AG08395 (cell line): Measurements from ENCODE around the gene ACOX2.
"Not testable (repeated sequence)": the region's sequence is repeated elsewhere in the genome, so short reads cannot be mapped to it uniquely, and the experiment has no call there.

ENCODE experiments used
- DNase-seq: peaks from one replicate; pipeline ENCODE4 v3.0.0; 2012; ENCODE audit warnings: mixed read lengths, low spot score

Gene ACOX2

DNA sequence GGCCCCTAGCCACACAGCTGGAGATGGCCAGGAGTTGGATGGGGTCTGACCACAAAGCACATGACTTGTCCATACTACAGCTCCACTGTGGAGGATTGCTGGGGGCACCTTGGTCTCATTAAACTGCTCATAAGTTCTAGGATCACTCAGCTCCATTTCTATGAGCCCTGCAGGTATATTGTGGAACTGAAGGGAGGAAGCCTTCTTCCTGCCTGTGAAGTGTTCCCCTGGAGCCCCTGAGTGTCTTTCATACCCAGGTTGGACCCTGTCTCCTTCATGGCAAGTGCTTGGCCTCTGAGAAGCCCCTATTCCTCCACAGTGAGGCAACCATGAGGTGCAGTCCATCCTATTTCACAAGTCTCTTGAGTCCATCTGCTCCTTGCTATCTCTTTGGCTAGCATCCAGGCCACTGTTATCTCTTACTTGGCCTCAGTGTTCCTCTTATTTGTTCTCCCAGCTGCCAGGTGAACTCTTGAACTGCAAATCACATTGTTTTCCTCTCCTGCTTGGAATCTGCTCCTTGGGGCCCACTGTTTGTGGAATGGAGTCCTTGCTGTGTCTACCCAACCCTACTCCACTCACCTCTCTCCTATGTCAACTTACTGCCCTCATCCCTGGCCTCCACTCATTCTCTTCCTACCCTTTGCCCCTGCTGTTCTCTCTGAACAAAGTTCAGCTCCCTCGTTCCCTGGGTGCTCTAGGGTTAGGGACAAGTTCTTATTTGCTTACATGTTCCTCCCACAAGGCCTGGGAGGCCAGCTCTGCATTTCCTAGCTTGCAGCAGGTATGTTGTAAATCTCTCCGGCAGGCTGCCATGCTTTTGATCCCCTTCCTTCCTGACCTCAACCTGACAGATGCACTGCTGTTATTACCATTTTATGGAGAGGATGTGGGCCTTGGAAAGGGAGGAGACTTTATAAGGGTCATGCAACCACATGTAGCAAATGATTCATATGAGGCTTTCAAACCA, 1.2 kb downstream of the ACOX2 start:
- no peak for DNase-seq

DNA sequence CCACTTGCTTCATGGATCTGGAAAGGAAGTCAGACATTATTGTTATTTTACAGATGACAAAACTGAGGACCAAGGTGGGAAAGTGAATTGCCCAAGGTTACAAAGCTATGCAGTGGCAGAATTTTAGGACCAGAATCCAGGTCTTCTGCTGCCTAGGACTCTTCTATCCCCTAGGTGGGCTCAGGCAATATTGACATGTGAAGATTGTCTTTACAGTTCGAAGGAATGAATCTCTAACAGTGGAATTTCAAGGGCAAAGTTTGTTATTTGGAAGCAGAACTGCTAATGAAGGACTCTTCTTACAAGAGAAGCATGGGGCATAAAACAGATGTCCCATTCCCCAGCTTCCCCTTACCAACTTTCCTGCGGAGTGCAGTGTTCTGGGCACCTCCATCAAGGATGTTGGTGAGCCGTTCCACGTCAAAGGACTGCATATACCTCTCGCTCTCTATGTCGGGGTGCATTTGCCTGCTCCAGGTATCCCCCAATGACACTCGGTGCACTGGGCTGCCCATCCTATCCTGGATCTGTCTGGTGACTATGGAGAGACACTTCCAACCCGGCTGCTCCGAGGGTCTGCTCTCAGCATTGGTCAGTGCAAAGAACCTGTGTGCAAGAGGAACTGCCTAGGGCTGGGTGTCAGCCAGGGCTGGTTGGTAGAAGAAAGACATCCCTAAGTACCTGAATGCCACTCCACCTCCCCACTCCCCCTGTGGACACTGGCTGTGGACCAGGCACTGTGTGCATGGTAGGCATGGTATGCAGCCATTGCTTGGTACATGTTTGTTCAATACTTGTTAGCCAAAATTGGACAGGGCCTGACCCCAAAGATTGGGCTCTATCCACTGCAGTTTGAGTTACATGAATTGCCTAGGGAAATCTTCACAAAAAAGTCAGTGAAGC, 2.1 kb downstream of the ACOX2 start:
- no peak for DNase-seq

DNA sequence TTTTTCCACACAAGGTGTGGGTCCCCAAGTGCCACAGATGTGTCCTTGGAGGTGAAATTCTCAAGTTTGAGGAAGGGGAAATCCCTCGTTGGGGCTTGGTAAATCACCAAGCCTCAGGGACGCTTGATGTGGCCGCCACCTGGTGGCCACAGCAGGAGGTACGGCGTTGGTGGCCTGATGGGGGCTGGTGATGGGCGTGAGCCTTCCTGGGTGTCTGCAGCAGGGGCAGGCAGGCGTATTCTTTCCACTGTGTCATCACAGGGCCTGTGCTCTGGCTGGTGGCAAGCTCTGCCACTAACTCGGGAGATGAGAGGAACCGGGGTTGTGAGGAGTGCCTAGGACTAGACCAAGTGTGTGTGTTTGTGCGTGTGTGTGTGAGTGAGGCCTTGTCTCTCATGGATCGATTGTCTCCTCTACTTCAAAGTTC, 4.2 kb downstream of the ACOX2 start:
- peak; percentile 86 for DNase-seq

DNA sequence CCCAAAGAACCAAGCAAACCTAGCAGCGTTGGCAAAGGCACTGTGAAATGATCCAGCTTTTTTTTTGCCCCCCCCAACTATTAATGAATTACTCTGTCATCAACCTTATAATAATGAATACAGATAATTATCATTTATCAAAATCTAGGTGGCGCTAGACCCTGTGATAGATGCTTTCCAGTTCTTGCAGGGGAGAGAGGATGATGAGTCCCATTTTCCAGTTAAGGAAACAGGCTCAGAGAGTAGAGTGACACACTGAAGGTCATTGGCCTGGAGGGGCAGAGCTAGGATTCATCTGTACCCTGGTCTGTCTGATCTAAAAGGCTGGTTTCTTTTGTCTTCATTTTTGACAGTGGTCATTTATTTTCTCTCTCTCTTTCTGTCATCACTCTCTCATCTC, 5.0 kb downstream of the ACOX2 start:
- DNase-seq, result no peak

DNA sequence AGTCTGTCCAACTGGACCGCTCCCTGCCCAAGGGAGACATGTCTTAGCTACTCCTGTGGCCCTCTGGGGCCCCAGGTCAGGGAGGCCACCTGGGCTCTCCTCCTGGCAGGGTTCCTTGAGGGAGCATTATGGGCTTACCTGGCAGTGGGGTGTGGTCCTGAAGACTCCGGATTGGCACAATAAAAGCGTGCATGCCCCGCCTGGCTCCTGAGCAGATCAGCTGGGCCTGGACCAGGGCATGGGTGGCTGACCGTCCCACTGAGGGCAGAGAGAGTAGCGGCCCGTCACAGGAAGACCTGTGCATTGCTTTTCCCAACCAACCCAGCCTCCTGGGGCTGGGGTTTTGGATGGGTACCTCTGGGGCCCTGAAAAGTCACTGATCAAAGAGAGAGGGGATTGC, 5.4 kb downstream of the ACOX2 start:
- no peak for DNase-seq

DNA sequence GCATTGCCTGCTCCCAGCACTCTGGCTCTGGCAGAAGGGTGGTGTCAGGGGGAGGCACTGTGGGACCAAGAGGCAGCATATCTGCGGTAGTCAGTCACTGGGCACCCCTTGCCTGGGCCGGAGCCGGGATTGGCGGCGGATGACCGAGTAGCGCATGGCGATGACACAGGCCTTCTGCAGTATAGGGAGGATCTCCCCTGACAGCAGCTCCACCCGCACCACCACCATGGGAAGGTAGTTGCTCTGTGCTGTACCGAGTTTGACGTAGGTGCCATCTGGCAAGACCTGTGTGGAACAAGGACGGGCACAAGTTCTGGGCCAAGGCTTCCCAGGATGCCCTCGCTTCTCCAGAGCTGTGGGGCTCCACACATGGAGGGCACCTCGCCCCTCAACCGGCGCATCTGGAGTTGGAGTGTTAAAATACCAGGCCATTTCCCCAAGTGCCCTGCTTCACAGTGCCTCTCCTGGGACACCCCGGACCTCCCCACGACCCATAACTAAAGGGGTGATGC, 6.6 kb downstream of the ACOX2 start:
- DNase-seq, result no peak

DNA sequence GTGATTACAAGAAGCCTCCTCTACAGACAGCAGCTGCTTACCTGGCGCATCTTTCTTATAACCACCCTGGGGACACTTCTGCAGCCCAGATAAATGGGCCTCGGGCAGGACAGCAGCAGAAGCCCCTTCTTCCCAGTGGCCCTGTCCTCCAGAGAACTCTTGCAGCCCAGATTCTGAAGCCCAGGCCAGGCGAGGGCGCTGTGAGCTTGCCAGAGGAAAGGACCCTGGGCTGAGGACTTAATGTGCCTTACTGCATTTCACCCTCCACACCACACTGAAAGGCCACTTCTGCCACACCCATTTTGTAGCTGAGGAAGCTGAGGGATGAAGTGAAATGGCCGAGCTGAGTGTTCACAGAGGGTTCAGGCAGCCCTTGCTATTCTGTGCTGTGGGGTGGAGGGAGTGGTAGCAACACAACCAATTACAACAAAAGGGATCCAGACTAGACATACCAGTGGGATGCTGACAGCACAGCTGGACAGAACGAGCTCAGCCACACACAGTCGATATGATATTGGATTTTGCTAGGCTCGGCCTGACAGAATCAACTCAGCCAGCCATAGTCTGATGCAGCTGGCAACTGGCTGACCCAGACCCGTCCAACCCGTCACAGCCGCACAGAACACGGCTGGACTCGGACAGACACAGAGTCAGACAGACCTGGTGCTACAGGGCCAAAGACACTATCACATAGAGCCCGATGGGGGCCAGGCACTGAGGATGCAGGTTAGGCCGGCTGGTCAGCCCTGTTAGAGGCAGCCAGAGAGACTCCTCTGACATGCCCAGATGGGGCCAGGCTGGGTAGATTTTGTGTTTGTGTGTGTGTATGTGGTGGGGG, 7.3 kb downstream of the ACOX2 start:
- no peak for DNase-seq

DNA sequence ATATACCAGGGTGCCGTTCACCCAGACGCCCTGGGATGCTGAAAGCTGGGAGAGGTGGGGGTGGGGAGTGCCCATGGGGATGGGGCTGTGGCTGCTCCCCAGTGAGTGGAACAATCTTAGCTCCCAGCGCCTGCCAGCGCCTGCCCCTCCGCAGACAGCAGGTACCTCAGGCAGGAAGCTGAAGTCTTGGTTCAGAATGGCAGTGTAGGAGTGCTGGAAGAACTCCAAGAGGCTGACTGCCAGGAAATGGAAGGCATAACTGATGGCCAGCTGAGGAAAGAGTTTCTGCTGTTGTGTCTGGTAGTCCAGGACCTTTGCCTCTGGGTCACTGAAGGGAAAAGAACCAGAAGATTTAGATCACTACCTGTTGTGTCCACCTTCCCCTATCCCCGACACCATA, 8.4 kb downstream of the ACOX2 start:
- no peak for DNase-seq

DNA sequence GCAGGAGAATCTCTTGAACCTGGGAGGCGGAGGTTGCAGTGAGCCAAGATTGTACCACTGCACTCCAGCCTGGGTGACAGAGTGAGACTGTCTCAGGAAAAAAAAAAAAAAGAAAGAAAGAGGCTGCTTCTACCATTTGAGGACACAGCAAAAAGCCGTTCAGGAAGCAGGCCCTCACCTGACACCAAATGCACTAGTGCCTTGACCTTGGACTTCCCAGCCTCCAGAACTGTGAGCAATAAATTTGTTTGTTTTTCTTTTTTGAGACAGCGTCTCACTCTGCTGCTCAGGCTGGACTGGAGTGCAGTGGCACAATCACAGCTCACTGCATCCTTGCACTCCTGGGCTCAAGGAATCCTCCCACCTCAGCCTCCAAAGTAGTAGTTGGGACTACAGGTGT, 9.6 kb downstream of the ACOX2 start:
- DNase-seq, result not testable (repeated sequence)

DNA sequence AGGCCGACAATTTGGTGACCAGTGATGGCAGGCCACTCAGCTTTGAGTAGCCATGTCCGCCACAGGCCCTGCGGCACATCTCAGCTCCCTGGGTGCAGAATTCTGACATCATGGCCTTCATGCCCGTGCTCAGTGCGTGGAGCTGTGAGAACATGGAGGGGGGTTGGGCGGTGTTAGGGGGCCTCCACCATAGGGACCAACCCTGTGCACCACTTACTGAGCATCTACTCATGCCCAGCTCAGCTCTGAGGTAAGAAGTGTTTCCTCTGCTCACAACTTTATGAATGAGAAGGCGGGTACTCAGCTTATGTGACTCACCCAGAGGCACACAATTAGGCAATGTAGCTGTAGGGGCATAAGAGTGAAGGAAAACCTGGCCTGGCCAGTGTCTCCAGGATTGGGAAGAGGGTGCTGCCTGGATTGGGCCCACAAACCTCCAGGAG, 10.5 kb downstream of the ACOX2 start:
- peak; percentile 96 for DNase-seq

DNA sequence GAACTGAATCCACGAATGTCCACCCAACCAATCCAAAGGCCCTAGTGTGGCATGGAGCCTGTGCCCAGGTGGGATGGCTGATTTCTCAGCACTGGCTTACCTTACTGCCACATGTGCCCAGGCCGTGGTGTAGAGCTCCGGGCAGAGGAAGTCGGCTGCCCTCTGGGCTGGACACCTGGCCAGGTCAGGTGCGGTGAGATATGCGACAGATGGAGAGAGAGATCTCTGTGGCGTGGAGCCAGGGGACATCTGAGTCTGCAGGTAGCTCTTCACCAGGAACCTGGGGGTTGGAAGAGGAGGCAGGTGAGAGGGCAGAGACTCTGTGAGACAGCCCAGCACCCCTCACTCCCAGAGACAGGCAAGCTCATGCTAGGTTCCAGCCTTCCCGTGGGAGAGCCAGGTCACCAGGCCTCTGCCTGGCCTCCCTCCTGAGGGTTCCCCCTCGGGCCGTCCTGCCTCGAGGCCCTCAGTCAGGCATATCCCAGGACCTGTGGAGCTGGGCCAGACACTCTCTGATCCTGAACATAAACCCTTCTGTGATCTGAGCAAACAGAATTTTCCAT, 12.6 kb downstream of the ACOX2 start:
- DNase-seq, result no peak

DNA sequence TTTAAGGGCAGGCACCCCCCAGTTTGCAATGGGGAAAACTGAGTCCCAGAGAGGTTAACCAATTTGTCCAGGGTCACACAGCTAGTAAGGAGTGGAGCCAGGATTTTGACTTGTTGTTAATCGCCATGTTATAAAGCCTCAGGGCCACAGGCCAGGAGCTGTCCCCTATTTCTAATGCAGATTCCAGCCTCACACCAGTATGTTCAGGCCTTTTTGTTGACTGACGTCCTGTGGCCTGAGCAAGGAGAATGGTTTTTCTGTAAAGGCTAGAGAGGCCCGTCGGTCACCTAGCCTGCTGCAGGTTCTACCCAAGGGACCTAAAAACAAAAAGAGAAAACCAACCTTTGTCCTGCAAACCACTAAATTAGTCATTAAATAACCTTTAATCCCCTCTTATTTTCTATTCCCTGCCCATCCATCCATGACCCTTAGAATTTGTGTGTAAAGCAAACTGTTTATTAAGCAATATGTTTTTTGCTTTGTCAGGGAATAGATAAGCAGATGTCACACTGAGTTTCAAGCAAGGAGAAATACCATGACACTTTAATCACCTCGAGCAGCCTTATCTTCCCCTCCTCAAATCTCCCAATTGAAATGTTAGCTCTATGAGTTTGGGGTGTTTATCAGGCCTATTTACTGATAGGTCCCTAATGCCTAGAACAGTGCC, 14.1 kb downstream of the ACOX2 start:
- DNase-seq, result no peak

DNA sequence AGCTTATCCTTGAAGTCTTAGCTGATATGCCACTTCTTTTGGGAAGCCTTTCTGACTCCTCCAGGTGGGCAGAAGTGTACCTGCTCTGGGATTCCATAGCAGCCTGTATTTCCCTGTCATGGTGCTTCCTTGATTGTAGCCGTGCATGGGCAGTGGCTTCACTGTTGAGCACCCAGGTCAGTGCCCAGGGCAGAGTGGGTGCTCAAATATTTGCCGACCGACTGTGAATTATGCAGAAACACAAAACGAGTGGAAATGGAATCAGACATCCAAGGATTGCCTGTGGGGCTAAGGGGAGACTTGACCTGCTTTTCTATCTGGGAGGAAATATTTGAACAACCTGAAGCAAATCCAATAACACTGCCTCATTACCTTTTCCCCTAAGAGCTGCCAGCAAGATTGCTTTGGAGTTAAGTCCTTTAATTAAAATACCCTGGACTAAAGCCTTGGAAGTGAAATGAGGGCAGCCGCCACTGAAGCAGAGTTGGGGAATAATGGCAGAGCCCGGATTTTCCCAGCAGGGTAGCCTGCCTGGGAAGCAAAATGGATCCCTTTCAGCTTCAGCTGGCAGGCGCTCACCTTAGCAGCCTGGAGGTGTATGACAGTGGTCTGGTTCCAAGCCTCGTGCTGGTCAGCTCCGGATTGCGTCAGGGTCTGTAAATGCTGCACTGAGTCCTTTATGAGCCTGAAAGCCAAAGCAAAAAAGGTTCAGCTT, 14.9 kb downstream of the ACOX2 start:
- no peak for DNase-seq

DNA sequence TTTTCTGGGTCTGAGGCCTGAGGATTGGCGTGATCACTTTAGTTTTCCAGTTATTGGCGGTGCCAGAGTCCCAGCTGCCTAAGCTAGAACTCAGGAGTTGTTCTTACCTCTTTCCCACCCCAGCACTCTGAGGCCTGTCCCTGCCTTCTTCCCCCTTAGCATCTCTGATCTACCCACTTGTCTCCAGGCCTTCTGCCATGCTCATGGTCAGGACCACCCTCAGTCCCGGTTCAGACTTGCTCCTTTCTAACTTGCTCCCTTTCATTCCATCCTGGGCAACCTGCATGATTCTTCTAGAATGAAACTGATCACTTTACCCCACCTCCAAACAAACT, 15.7 kb downstream of the ACOX2 start:
- no peak for DNase-seq

DNA sequence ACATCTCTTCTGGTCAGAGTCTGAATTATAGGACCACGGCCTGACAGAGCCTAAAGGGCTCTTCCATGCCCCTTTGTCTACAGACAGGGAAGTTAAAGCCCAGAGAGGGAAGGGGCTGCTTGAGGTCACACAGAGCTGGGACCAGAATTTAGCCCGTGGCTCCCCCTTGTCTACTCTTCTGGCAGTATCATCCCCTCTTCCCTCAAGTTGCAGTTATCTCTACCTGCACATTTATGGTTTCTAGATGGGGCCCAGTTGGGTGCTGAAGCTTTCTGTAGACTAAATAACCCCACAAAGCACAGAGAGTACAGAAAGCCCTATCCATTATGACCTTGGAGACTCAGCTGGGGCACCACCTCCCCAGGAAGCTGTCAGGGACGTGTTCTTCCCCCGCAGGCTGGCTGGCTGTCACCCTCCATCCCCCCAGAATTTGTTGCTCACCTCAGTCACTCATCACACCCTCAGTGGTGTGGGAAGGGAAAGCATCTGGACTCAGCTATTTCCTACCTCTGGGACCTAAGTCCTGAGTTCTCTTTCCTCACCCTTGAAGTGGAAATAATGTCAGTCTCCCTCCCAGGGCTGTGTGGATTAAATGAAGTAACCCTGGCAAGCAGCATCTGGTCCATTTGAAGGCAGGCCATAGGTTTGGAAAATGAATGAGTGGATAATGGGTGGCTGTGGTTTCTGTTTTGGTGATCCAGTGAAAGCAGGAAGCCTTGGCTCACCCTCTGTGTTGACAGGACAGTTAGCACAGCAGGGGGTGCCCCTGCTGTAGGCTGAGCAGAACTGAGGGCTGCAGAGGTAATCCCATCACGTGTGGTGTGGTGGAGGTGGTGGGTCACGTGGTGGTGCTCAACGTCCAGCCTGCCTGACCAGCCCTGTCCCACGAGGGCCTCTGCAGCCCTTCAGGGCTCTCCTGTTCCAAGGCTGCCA, 16.3 kb downstream of the ACOX2 start:
- no peak for DNase-seq

DNA sequence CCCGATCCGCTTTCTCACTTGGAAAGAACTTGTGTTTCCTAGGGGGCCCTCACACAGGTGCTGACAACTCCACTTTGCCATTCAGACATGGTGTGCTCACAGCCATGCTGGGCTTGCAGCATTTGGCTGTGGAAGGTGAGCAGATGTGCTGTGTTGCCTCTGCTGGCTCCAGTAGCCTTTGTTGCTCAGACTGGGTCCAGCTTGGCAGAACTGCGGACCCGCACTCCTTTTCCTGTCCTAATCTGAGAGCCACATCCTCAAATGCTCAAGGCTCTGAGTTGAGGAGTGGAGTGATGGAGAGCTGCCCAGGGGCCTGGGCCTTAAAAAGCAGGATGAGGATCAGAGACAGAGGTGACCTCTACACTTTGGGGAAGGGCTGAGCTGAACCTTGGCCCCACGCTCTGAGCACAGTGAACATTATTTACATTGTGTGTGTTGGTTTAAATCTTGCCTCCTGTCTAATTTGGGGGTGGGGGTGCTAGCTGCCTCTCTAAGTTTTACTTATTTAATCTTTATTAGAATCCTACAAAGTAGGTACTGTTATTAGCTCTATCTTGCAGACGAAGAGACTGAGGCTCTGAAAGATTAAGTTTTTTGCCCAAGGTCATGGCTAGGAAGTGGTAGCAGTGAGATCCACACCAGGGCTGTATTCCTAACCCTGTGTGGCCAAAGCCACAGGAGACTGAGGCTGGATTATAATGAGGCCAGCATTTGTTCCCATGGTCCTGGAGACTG, 17.2 kb downstream of the ACOX2 start:
- no peak for DNase-seq

DNA sequence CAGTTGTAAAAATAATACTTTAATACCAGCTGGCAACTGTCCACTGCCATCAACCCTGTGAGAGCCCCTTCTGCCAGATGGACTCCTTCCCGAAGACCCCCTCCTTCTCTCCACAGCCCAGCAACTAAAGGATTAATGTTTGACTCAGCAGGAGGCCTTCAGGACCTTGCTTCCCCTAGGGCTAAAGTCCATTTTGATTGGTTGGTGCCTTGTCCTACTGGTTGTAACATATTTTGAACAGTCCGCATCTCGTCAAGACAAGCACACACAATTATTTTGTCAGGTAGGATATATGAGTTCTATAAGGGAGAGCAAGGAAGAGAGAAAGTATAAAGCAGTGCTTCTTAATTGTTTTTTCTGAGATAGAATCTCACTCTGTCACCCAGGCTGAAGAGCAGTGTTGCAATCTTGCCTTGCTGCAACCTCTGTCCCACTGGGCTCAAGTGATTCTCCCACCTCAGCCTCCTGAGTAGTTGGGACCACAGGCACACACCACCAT, 18.6 kb downstream of the ACOX2 start:
- no peak for DNase-seq

DNA sequence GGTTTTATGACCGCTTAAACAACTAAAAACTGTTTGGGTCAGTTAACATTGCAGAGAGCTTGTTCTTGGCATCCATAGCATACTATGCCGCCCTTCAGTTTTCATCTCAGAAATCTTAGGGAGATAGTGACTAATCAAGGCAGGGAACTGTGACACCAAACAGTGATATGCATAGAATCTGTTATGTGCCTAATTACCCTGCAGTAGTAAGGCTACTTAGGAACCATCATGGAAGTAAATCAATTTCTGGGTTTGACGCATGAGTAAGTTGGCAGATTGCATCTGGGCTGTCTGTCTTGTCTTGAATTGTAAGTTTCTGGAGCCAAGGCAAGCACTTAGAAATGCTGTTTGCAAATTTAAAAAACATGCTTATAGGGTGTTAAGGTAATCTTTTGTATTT, 22.6 kb downstream of the ACOX2 start:
- DNase-seq, result no peak
